Effector memory CD8-positive, alpha-beta T cell (primary cell): ENCODE results near the gene FGFR3.

Experiments
- ATAC-seq: fragments of 150-1000 bp; cut with Tn5 transposase; replicated peaks from 2 replicates; pipeline ENCODE4 v1.10.0; 2021; ENCODE audit warnings: mild to moderate bottlenecking, moderate library complexity
- DNase-seq, 3 experiments: peaks; one replicate each; pipeline ENCODE4 v3.0.0; 2021
- H3K27ac Mint-ChIP-seq, 2 donors: one replicate each; pipeline ENCODE4 v1.8.0; 2022; ENCODE audit warnings: mild to moderate bottlenecking in 2 of 2, mixed read lengths in 2 of 2, moderate library complexity in 2 of 2
- H3K27me3 Mint-ChIP-seq, 2 donors: one replicate each; pipeline ENCODE4 v1.8.0; 2022; ENCODE audit warnings: mixed read lengths in 2 of 2
- H3K36me3 Mint-ChIP-seq: one replicate; pipeline ENCODE4 v1.8.0; 2022; ENCODE audit warnings: mild to moderate bottlenecking, moderate library complexity, mixed read lengths; ENCODE audit not compliant: insufficient read depth
- H3K4me1 Mint-ChIP-seq, 2 donors: one replicate each; pipeline ENCODE4 v1.8.0; 2022; ENCODE audit warnings: low read depth in 2 of 2, mixed read lengths in 2 of 2
- H3K4me3 Mint-ChIP-seq, 2 donors: one replicate each; pipeline ENCODE4 v1.8.0; 2022; ENCODE audit warnings: mild to moderate bottlenecking in 2 of 2, mixed read lengths in 2 of 2, moderate library complexity in 2 of 2
- H3K9me3 Mint-ChIP-seq, 2 donors: one replicate each; pipeline ENCODE4 v1.8.0; 2022; ENCODE audit warnings: mixed read lengths in 2 of 2

Gene FGFR3

DNA sequence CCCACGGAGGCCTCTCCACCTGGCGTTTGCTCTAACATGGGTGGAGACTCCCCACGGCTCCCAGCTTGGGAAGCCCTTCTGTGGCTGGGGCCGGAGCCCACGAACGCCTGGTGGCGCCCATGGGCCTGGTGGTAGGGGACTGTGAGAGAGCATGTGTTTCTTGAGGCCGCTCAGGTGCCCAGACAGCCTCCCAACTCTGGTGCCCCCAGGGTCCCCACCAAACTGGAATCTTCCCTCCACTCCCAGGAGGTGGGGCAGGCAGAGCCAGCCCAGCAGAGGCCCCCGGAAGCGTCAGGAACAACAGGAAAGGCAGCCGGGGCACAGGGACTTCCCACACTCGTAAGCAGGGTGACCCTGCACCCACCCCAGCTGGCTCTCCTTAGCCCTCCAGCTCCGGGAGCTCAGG, 33.3 kb upstream of the FGFR3 start:
- no peaks in the 10 kb centered on the region for H3K9me3 Mint-ChIP-seq
- no peak overlapping the region for H3K27ac Mint-ChIP-seq
- DNase-seq, result no peak
- H3K4me3 Mint-ChIP-seq, result no peak overlapping the region
- H3K27me3 Mint-ChIP-seq, result peaks cover 1 to 23% of the 10 kb centered on the region in 2 donors
- H3K4me1 Mint-ChIP-seq, result peaks cover 0 to 3% of the 10 kb centered on the region in 2 donors
- ATAC-seq, result no peak
- H3K36me3 Mint-ChIP-seq, result no peaks in the 10 kb centered on the region

DNA sequence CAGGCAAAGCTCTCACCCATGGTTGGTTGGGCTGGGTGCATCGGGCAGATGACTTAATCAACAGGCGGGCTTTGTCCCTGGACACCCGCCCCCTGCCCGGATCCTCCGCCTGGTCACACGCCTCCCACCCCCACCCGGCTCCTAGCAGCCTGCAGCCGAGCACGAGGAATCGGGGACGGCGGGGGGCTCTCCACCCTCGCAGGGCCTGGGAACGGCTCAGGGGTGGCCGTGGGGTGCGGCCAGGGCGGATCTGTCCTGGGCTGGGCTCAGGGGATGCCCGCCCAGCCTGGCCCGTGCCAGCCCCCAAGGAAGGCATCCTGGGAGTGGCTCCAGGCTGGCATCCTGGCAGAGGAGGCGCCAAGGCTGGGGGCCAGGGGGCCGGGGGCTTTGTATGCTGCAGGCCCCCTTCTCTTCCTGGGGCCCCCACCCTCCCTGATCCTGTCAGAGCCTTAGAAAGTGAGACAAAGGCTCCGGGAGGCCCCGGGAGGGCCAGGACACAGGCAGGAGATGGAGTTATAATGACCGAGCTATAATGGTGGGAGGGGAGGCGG, 32.5 kb upstream of the FGFR3 start:
- DNase-seq (no peak), ATAC-seq (no peak)
- H3K9me3 Mint-ChIP-seq, result no peaks in the 10 kb centered on the region
- H3K4me1 Mint-ChIP-seq, result peaks cover 0 to 3% of the 10 kb centered on the region in 2 donors
- no peak overlapping the region for H3K27ac Mint-ChIP-seq
- H3K27me3 Mint-ChIP-seq, result peaks cover 9 to 31% of the 10 kb centered on the region in 2 donors
- no peaks in the 10 kb centered on the region for H3K36me3 Mint-ChIP-seq
- no peak overlapping the region for H3K4me3 Mint-ChIP-seq

DNA sequence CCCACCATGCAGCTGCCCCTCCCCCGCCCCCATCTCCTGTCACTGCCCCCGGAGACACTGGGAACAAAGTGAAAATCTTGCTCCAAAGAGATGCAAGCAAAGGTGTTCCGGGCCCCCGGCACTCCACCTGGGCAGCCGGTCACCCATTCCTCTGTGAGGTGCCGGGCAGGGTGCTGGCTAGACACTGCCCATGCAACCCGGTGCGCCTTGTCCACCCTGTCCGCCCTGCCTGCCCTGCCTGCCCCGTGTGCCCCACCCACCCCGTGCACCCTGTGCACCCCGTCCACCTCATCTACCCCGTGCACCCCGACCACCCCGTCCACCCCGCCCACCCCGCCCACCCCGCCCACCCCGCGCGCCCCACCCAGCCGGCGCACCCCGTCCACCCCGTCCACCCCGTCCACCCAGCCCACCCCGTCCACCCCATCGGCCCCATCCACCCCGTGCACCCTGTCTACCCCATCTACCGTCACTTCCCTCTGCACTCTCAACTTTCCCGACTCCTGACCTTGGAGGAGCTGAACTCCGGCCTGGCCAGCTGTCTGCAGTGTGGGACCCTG, 31.9 kb upstream of the FGFR3 start:
- ATAC-seq, result no peak
- DNase-seq, result no peak
- Mint-ChIP-seq H3K27me3 (peaks cover 12 to 36% of the 10 kb centered on the region in 2 donors), H3K4me3 (no peak overlapping the region), H3K9me3 (no peaks in the 10 kb centered on the region), H3K36me3 (no peaks in the 10 kb centered on the region), H3K4me1 (peaks cover 0 to 3% of the 10 kb centered on the region in 2 donors), H3K27ac (no peak overlapping the region)

DNA sequence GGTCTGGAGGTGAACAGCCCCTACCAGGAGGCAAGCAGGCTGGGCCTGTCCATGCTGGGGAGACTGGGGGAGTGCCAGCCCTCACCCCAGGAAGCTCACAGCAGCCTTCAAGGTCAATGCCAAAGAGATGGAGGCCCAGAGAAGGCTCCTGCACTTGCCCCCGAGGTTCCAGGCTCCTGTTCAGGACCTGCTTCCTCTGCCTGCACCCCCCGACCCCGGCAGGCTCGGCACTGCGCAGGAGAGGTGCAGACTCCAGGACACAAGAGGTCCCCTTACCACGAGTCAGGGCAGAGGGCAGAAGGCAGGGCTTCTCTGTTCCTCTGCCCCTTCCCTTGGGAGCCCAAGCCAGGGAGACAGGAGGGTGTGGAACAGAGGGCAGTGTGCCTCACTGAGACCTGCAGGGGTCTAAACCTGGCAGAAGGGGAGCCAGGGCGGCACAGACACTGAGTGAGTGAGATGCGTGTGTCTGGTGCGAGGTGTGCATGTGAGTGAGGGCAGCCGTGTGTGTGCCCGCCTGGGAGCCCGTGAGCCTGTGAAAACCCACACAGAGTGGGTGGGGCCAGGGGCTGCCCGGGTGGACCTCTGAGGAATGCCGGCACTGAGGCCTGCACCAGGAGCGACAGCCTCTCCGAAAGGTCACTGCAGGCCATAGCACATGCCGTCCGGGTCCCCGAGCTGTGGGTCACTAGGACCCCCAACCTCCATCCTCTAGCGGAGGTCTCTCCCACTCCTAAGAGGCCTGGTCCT, 30.7 kb upstream of the FGFR3 start:
- ATAC-seq (no peak), DNase-seq (no peak)
- Mint-ChIP-seq H3K27ac (no peak overlapping the region), H3K36me3 (no peaks in the 10 kb centered on the region), H3K4me1 (peaks cover 0 to 3% of the 10 kb centered on the region in 2 donors), H3K4me3 (no peak overlapping the region), H3K9me3 (no peaks in the 10 kb centered on the region), H3K27me3 (peaks cover 12 to 36% of the 10 kb centered on the region in 2 donors)

DNA sequence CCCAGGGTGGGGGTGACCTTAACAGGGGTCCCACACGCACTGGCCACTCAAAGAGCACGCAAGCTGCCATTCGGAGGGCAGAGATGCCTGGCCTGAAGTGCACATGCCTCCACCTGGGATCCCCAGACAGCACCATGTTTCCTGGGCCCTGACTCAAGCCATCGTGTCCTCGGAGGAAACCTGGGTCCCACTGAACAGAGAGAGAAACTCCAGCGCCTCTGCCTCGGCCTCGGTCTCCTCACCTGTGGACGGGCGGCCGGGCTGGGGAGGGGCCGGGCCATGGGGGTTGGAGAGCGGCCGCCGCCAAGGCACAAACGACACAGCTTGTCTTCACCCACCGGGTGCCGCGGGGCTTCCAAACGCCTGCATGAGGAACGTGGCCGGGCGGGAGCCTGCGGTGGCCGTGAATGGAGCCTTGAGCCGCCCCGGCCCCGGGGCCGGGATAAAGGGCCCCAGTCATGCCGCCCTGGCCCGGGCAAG, 30.0 kb upstream of the FGFR3 start:
- Mint-ChIP-seq H3K27me3 (peaks cover 14 to 40% of the 10 kb centered on the region in 2 donors), H3K27ac (no peak overlapping the region), H3K4me1 (peaks cover 3 to 5% of the 10 kb centered on the region in 2 donors), H3K4me3 (no peak overlapping the region), H3K36me3 (no peaks in the 10 kb centered on the region), H3K9me3 (no peaks in the 10 kb centered on the region)
- DNase-seq (no peak), ATAC-seq (no peak)

DNA sequence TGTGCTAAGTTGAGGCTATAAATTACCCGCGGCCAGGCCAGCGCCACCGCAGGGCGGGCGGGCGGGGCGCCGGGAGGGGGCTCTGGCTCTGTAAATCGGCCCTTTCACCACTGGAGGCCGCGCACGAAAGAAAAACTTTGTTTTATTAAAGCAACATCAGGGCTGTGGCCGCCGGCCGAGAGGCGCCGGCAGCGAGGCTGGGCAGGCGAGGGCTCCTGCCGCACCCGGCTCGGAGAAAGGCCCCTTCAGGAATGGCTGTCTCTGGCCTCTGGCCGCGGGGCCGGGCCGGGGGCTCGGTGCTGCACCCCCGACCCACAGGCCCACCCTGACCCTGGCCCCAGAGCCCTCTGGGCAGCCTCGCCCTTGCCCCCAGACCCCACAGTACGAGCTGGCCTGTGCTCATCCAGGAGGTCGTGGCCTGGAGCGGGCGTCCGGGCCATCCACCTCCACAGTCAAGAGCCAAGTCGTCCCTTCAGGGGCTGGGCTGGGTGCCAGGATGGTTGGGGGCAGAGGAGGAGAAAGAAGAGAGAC, 29.5 kb upstream of the FGFR3 start:
- peaks cover 7% of the 10 kb centered on the region in 2 donors for H3K4me1 Mint-ChIP-seq
- no peaks in the 10 kb centered on the region for H3K9me3 Mint-ChIP-seq
- ATAC-seq (no peak), DNase-seq (no peak)
- H3K4me3 Mint-ChIP-seq, result no peak overlapping the region
- H3K27ac Mint-ChIP-seq, result no peak overlapping the region
- peaks cover 20 to 45% of the 10 kb centered on the region in 2 donors for H3K27me3 Mint-ChIP-seq
- H3K36me3 Mint-ChIP-seq, result no peaks in the 10 kb centered on the region

DNA sequence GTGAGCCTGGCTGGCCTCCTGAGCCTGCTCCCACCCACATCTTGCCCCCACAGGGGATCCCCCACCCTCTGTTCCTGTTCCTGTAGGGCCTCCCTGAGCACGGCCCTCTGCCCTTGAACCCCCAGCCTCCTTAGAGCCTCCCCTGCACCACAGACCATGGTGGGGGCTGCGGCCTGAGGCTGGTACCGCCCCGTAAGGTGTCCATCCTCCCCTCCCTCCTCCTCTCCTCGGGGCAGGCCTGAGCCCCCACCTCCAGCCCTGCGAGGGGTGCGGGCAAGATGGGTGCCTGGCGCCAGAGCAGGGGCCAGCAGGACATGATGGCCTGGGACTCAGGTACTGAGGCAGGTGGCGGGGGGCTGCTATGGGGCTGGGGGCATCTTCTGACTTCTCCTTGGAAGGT, 28.4 kb upstream of the FGFR3 start:
- H3K9me3 Mint-ChIP-seq, result no peaks in the 10 kb centered on the region
- H3K36me3 Mint-ChIP-seq, result no peaks in the 10 kb centered on the region
- no peak for ATAC-seq
- no peak overlapping the region for H3K4me3 Mint-ChIP-seq
- no peak overlapping the region for H3K27ac Mint-ChIP-seq
- H3K4me1 Mint-ChIP-seq, result peaks cover 7 to 8% of the 10 kb centered on the region in 2 donors
- peaks cover 21 to 55% of the 10 kb centered on the region in 2 donors for H3K27me3 Mint-ChIP-seq
- DNase-seq, result no peak

DNA sequence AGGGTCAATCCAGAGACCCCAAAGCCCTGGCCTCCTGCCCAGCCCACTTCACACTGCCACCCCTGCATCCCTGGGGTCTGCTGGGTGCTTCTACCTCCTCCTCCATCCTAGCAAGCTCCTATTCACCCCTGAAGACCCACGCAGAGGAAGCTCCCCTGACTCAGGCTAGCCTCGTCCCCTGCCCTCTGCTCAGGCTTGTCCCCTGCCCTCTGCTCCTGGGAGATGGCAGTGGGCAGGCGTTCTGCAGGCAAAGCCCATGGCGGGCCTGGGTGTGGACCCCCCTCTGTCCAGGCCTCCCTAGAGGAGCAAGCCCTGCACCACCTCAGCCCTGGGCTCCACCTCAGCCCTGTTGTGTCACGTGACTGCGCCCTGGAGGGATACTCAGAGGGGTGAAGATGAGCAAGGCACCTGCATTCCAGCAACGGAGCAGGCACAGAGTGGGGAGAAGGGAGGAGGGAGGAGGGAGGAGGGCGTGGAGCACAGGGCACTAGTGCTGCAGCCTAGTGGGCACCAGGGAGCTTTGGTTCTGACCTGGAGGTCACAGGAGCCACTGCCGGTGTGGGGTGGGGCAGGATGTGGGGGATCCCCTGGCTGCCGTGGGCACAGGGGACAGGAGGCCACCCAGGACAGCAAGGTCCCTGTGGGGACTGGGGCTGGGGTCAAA, 27.6 kb upstream of the FGFR3 start:
- ATAC-seq, result peak; percentile 12
- Mint-ChIP-seq H3K36me3 (no peaks in the 10 kb centered on the region), H3K27me3 (peaks cover 21 to 55% of the 10 kb centered on the region in 2 donors), H3K27ac (no peak overlapping the region), H3K9me3 (no peaks in the 10 kb centered on the region), H3K4me1 (peaks cover 6 to 8% of the 10 kb centered on the region in 2 donors), H3K4me3 (no peak overlapping the region)
- no peak for DNase-seq

DNA sequence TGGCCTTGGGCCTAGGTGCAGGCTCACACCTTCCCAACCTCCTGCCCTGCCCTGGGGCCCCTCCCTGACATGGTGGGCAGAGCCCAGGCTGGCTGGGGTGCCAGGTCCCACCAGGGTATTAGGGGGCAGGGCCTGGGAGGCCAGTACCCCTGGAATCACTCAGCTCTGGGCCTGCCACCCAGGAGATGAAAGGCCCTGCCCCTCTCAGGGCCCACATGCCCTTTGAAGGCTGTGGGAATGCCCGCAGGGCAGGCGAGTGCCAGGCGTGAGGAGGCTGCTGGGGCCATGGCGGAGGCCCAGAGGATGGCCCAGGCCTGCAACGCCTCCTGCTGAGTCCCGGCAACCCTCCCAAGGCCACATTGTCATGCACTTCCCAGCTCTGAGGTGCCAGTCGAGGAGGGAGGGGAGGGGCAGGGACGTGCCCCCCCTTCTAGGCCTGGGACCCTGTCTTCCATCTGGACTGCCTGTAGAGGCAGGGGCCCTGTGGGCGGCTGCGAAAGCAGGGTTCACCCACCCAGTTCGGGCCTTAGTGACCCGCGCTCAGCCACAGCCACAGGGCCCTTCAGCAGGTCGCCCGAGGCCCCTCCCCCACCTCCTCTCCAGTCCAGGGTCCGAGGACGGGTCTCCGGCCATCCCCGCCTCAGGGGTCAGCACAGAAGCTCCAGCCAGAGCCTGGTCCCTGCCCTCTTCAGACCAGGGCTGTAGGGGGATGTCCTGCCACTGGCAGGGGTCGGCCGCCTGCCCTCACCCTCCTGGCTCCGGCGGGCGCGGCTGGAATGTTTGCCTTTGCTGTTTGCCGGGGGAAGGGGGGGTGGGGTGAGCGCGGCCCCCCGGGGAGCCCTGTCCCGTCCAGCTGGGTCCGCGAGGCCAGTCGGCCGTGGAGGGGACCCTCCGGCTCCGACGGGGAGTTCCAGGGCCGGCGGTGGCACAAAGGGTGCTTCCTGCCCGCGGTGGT, 26.7 kb upstream of the FGFR3 start:
- Mint-ChIP-seq H3K27me3 (peaks cover 21 to 55% of the 10 kb centered on the region in 2 donors), H3K36me3 (no peaks in the 10 kb centered on the region), H3K4me1 (peaks cover 6 to 8% of the 10 kb centered on the region in 2 donors), H3K4me3 (no peak overlapping the region), H3K9me3 (no peaks in the 10 kb centered on the region), H3K27ac (no peak overlapping the region)
- ATAC-seq (peak; percentile 19), DNase-seq (no peak)

DNA sequence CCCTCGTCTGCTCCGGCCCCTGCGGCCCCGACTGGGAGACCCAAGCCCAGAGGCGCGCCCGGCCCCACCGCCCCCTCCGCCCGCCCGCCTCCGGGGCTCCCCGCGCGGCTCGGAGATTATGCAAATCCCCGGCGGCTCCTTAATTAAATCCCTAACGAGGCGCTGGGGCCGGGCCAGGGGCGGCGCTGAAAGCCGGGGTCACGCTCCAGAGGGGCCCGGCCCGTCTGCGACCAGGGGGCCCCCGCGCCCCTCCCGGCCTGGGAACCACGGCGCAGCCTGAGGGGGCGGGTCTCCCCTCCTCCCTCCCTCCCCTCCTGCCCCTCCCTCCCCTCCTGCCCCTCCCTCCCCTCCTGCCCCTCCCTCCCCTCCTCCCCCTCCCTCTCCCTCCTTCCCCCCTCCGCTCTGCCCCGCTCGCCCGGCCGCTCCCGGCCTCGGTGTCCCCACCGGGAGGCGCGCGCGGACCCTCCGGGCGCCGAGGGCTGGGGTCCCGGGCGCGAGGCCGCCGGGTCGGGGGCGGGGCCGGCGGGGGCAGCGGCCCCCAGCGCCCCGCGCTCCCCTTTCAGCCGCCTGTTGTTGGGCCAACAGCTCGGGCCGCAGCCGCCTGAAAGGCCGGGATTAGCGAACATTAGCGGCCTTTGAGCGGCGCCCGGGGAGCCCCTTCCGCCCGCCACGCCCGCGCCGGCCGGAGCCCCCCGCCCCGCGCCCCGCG, 25.9 kb upstream of the FGFR3 start:
- no peaks in the 10 kb centered on the region for H3K36me3 Mint-ChIP-seq
- no peaks in the 10 kb centered on the region for H3K9me3 Mint-ChIP-seq
- peak; percentile 16 for ATAC-seq
- no peak overlapping the region for H3K4me3 Mint-ChIP-seq
- peaks cover 6 to 8% of the 10 kb centered on the region in 2 donors for H3K4me1 Mint-ChIP-seq
- no peak overlapping the region for H3K27ac Mint-ChIP-seq
- H3K27me3 Mint-ChIP-seq, result peaks cover 21 to 53% of the 10 kb centered on the region in 2 donors
- no peak for DNase-seq

DNA sequence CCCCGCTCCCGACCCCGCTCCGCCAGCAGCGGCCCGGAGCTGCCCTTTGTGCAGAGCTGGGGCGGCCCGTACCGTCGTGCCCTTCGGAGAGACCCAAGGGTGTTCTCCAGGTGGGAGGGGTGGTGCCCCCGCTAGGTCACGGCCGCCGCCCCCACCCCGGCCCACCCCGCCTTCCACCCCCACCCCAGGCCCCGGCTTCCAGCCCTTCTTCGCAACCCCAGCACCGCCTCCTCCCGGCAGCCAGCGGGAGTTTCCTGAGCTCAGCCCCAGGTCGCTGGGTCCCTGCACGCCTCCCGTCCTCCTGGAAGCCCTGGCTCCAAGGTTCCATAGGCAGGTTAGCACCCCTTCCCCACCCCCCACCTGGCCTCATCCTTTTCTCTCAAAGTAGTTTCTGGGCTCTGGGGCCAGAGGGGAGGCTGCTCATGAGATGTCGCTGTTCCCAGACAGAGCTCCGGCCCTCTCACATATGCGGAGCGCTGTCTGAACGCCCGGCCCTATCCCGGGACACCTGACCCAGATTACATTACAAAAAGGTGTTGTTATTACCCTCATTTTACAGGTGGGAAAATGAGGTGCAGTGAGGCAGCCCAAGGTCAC, 25.2 kb upstream of the FGFR3 start:
- Mint-ChIP-seq H3K9me3 (no peaks in the 10 kb centered on the region), H3K4me1 (peaks cover 4 to 8% of the 10 kb centered on the region in 2 donors), H3K36me3 (no peaks in the 10 kb centered on the region), H3K27ac (no peak overlapping the region), H3K27me3 (peaks cover 21 to 47% of the 10 kb centered on the region in 2 donors), H3K4me3 (peak overlapping the region; percentile 72 to 74)
- no peak for DNase-seq
- ATAC-seq, result peak; percentile 44
